ENCODE measurements around the gene SANBR. TPM values are rescaled to one million over a fixed set of nuclear protein-coding genes. Genes with fewer than 3 reads are reported as not detected.
"Not testable (repeated sequence)": the region's sequence is repeated elsewhere in the genome, so short reads cannot be mapped to it uniquely, and the experiment has no call there.

SANBR gene
- total and polyA plus RNA-seq, 5 donors from 2014 or later = 2.4 to 11.7 (median 5.6) TPM

GRCh38 chr2:61018798-61019197 lies 46.9 kb upstream of the SANBR start:
- H3K27ac ChIP-seq (ENCODE audit: insufficient read depth, low read length, poor library complexity, severe bottlenecking) = peak overlapping the region; percentile 82
- H3K27me3 ChIP-seq (ENCODE audit: control insufficient read depth, insufficient read depth, low read length) = no peaks in the 10 kb centered on the region
- peaks cover 9% of the 10 kb centered on the region for H3K36me3 ChIP-seq (ENCODE audit: control insufficient read depth, insufficient read depth, low read length)
- Mint-ChIP-seq H3K27ac (peak overlapping the region in 2 of 3 donors; percentile 95 to 98), H3K4me1 (peaks cover 18 to 76% (median 27%) of the 10 kb centered on the region in 4 donors), H3K4me3 (peak overlapping the region; percentile 95 to 100 (median 98)), H3K9me3 (peaks cover 0 to 2% (median 0%) of the 10 kb centered on the region in 7 donors), H3K36me3 (peaks cover 17% of the 10 kb centered on the region), H3K27me3 (no peaks in the 10 kb centered on the region)
- no peak for DNase-seq
- H3K4me3 ChIP-seq (ENCODE audit: low read depth, low read length) = peak overlapping the region; percentile 99
- ATAC-seq (ENCODE audit: low read depth in 2 of 2) = no peak
- peaks cover 19% of the 10 kb centered on the region for H3K4me1 ChIP-seq (ENCODE audit: control insufficient read depth, insufficient read depth, low read length, poor library complexity, severe bottlenecking)
- H3K9me3 ChIP-seq (ENCODE audit: control insufficient read depth in 2 of 2, low read length in 2 of 2) = no peaks in the 10 kb centered on the region

- no peaks in the 10 kb centered on the region for H3K27me3 Mint-ChIP-seq
- ATAC-seq (ENCODE audit: low read depth in 2 of 2) (no peak), DNase-seq (no peak)
- H3K9me3 Mint-ChIP-seq = peaks cover 0 to 2% (median 0%) of the 10 kb centered on the region in 7 donors
- Histone ChIP-seq H3K36me3 (ENCODE audit: control insufficient read depth, insufficient read depth, low read length) (peaks cover 12% of the 10 kb centered on the region), H3K27me3 (ENCODE audit: control insufficient read depth, insufficient read depth, low read length) (no peaks in the 10 kb centered on the region), H3K4me3 (ENCODE audit: low read depth, low read length) (no peak overlapping the region), H3K9me3 (ENCODE audit: control insufficient read depth in 2 of 2, low read length in 2 of 2) (no peaks in the 10 kb centered on the region), H3K4me1 (ENCODE audit: control insufficient read depth, insufficient read depth, low read length, poor library complexity, severe bottlenecking) (peaks cover 17% of the 10 kb centered on the region), H3K27ac (ENCODE audit: insufficient read depth, low read length, poor library complexity, severe bottlenecking) (no peak overlapping the region)
- H3K36me3 Mint-ChIP-seq = peaks cover 22% of the 10 kb centered on the region
- peaks cover 25 to 72% (median 33%) of the 10 kb centered on the region in 4 donors for H3K4me1 Mint-ChIP-seq
- H3K27ac Mint-ChIP-seq = no peak overlapping the region
- H3K4me3 Mint-ChIP-seq = peak overlapping the region in 1 of 4 donors; percentile 61
These were observed 44.4 kb upstream of the SANBR start for GRCh38 chr2:61021228-61021660.

DNA sequence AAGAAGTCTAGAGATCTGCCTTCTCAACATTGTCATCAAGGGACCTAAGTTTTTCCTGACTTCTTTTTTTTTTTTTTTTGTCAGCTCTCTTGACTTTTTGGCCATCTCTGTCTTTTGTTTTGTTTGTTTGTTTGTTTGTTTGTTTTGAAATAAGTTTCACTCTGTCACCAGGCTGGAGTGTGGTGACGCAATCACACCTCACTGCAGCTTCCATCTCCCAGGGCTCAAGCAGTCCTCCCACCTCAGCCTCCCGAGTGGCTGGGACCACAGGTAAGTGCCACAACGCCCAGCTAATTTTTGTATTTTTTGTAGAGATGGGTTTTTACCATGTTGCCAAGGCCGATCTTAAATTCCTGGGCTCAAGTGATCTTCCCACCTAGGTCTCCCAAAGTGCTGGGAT lies 42.0 kb upstream of the SANBR start:
- peaks cover 0 to 2% (median 0%) of the 10 kb centered on the region in 7 donors for H3K9me3 Mint-ChIP-seq
- H3K27ac Mint-ChIP-seq = peak overlapping the region in 2 of 3 donors; percentile 56 to 73
- DNase-seq = no peak
- Histone ChIP-seq H3K9me3 (ENCODE audit: control insufficient read depth in 2 of 2, low read length in 2 of 2) (no peaks in the 10 kb centered on the region), H3K4me3 (ENCODE audit: low read depth, low read length) (no peak overlapping the region), H3K27me3 (ENCODE audit: control insufficient read depth, insufficient read depth, low read length) (no peaks in the 10 kb centered on the region), H3K27ac (ENCODE audit: insufficient read depth, low read length, poor library complexity, severe bottlenecking) (no peak overlapping the region), H3K4me1 (ENCODE audit: control insufficient read depth, insufficient read depth, low read length, poor library complexity, severe bottlenecking) (peaks cover 6% of the 10 kb centered on the region), H3K36me3 (ENCODE audit: control insufficient read depth, insufficient read depth, low read length) (peaks cover 12% of the 10 kb centered on the region)
- H3K27me3 Mint-ChIP-seq = no peaks in the 10 kb centered on the region
- peaks cover 26% of the 10 kb centered on the region for H3K36me3 Mint-ChIP-seq
- peak overlapping the region in 2 of 4 donors; percentile 2 to 77 for H3K4me3 Mint-ChIP-seq
- H3K4me1 Mint-ChIP-seq = peaks cover 27 to 67% (median 35%) of the 10 kb centered on the region in 4 donors
- ATAC-seq (ENCODE audit: low read depth in 2 of 2) = no peak

- Mint-ChIP-seq H3K27me3 (no peaks in the 10 kb centered on the region), H3K36me3 (peaks cover 24% of the 10 kb centered on the region), H3K27ac (no peak overlapping the region), H3K4me3 (no peak overlapping the region), H3K9me3 (peaks cover 0 to 2% (median 0%) of the 10 kb centered on the region in 7 donors), H3K4me1 (peaks cover 14 to 29% (median 21%) of the 10 kb centered on the region in 4 donors)
- Histone ChIP-seq H3K27me3 (ENCODE audit: control insufficient read depth, insufficient read depth, low read length) (no peaks in the 10 kb centered on the region), H3K27ac (ENCODE audit: insufficient read depth, low read length, poor library complexity, severe bottlenecking) (no peak overlapping the region), H3K36me3 (ENCODE audit: control insufficient read depth, insufficient read depth, low read length) (peaks cover 31% of the 10 kb centered on the region), H3K9me3 (ENCODE audit: control insufficient read depth in 2 of 2, low read length in 2 of 2) (no peaks in the 10 kb centered on the region), H3K4me1 (ENCODE audit: control insufficient read depth, insufficient read depth, low read length, poor library complexity, severe bottlenecking) (no peaks in the 10 kb centered on the region), H3K4me3 (ENCODE audit: low read depth, low read length) (no peak overlapping the region)
- no peak for DNase-seq
- ATAC-seq (ENCODE audit: low read depth in 2 of 2) = no peak
These were observed 36.1 kb upstream of the SANBR start for GRCh38 chr2:61029533-61029932.

GRCh38 chr2:61034592-61034991 lies 31.1 kb upstream of the SANBR start:
- not testable (repeated sequence) for H3K27me3 Mint-ChIP-seq; DNase-seq; H3K27me3 ChIP-seq (ENCODE audit: control insufficient read depth, insufficient read depth, low read length); H3K9me3 Mint-ChIP-seq; H3K4me1 ChIP-seq (ENCODE audit: control insufficient read depth, insufficient read depth, low read length, poor library complexity, severe bottlenecking); H3K9me3 ChIP-seq (ENCODE audit: control insufficient read depth in 2 of 2, low read length in 2 of 2); H3K27ac Mint-ChIP-seq; ATAC-seq (ENCODE audit: low read depth in 2 of 2); H3K4me3 Mint-ChIP-seq; H3K4me3 ChIP-seq (ENCODE audit: low read depth, low read length); H3K27ac ChIP-seq (ENCODE audit: insufficient read depth, low read length, poor library complexity, severe bottlenecking)
- peaks cover 11 to 18% (median 14%) of the 10 kb centered on the region in 4 donors for H3K4me1 Mint-ChIP-seq
- peaks cover 28% of the 10 kb centered on the region for H3K36me3 Mint-ChIP-seq
- H3K36me3 ChIP-seq (ENCODE audit: control insufficient read depth, insufficient read depth, low read length) = peaks cover 34% of the 10 kb centered on the region

GRCh38 chr2:61036643-61037042 lies 29.0 kb upstream of the SANBR start:
- H3K27me3 ChIP-seq (ENCODE audit: control insufficient read depth, insufficient read depth, low read length); H3K27ac ChIP-seq (ENCODE audit: insufficient read depth, low read length, poor library complexity, severe bottlenecking); H3K9me3 Mint-ChIP-seq; H3K27me3 Mint-ChIP-seq; H3K4me3 Mint-ChIP-seq; H3K4me3 ChIP-seq (ENCODE audit: low read depth, low read length); ATAC-seq (ENCODE audit: low read depth in 2 of 2); H3K4me1 ChIP-seq (ENCODE audit: control insufficient read depth, insufficient read depth, low read length, poor library complexity, severe bottlenecking); H3K9me3 ChIP-seq (ENCODE audit: control insufficient read depth in 2 of 2, low read length in 2 of 2); DNase-seq: not testable (repeated sequence)
- peaks cover 15 to 26% (median 20%) of the 10 kb centered on the region in 4 donors for H3K4me1 Mint-ChIP-seq
- H3K36me3 Mint-ChIP-seq = peaks cover 30% of the 10 kb centered on the region
- peaks cover 29% of the 10 kb centered on the region for H3K36me3 ChIP-seq (ENCODE audit: control insufficient read depth, insufficient read depth, low read length)
- peak overlapping the region in 1 of 3 donors; percentile 60 for H3K27ac Mint-ChIP-seq

DNA sequence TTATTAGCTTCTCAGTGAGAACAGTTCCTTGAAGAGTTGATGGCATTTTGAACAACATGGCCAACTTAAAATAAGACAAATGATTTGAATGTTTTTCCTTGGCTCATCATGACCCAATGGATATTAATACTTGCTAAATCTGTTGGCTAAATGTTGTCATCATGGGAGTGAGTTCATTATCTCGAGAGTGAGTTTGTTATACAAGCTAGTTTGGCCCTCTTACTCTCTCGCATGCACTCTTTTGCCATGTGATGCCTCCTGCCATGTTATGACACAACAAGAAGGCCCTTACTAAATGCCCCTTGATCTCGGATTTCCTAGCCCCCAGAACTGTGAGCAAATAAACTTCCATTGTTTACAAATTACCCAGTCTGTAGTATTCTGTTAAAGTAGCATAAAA lies 22.9 kb upstream of the SANBR start:
- H3K9me3 Mint-ChIP-seq = no peaks in the 10 kb centered on the region
- H3K27me3 ChIP-seq (ENCODE audit: control insufficient read depth, insufficient read depth, low read length) = no peaks in the 10 kb centered on the region
- no peaks in the 10 kb centered on the region for H3K27me3 Mint-ChIP-seq
- DNase-seq = no peak
- H3K36me3 ChIP-seq (ENCODE audit: control insufficient read depth, insufficient read depth, low read length) = peaks cover 16% of the 10 kb centered on the region
- H3K9me3 ChIP-seq (ENCODE audit: control insufficient read depth in 2 of 2, low read length in 2 of 2) = no peaks in the 10 kb centered on the region
- H3K27ac Mint-ChIP-seq = peak overlapping the region in 1 of 3 donors; percentile 27
- H3K4me1 ChIP-seq (ENCODE audit: control insufficient read depth, insufficient read depth, low read length, poor library complexity, severe bottlenecking) = peaks cover 2% of the 10 kb centered on the region
- ATAC-seq (ENCODE audit: low read depth in 2 of 2) = no peak
- peaks cover 29 to 41% (median 31%) of the 10 kb centered on the region in 4 donors for H3K4me1 Mint-ChIP-seq
- no peak overlapping the region for H3K4me3 ChIP-seq (ENCODE audit: low read depth, low read length)
- no peak overlapping the region for H3K4me3 Mint-ChIP-seq
- no peak overlapping the region for H3K27ac ChIP-seq (ENCODE audit: insufficient read depth, low read length, poor library complexity, severe bottlenecking)
- H3K36me3 Mint-ChIP-seq = peaks cover 18% of the 10 kb centered on the region

DNA sequence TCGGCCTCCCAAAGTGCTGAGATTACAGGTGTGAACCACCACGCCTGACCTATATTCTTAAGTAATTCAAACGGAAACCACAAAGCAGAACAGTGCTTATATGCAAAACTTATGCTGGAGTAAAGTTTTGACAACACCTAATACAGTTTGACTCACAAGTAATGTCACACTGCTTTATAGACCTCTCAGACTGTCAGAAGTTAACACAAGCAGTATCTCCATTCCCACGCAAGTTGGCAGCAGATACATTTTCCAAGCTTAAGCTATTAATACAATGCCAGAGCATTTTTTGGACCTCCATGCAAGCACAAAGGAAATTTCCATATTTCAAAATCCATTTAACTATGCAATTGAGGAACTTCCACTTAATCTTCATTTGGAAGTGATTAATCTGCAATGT lies 21.0 kb upstream of the SANBR start:
- ATAC-seq (ENCODE audit: low read depth in 2 of 2) (no peak), DNase-seq (peak in 2 of 3 donors; percentile 4 to 28)
- Mint-ChIP-seq H3K27me3 (no peaks in the 10 kb centered on the region), H3K4me3 (peak overlapping the region in 1 of 4 donors; percentile 8), H3K4me1 (peaks cover 25 to 37% (median 29%) of the 10 kb centered on the region in 4 donors), H3K9me3 (no peaks in the 10 kb centered on the region), H3K36me3 (peaks cover 23% of the 10 kb centered on the region), H3K27ac (peak overlapping the region in 1 of 3 donors; percentile 10)
- H3K36me3 ChIP-seq (ENCODE audit: control insufficient read depth, insufficient read depth, low read length) = peaks cover 34% of the 10 kb centered on the region
- no peaks in the 10 kb centered on the region for H3K27me3 ChIP-seq (ENCODE audit: control insufficient read depth, insufficient read depth, low read length)
- peak overlapping the region; percentile 20 for H3K4me3 ChIP-seq (ENCODE audit: low read depth, low read length)
- no peak overlapping the region for H3K27ac ChIP-seq (ENCODE audit: insufficient read depth, low read length, poor library complexity, severe bottlenecking)
- peaks cover 2% of the 10 kb centered on the region for H3K4me1 ChIP-seq (ENCODE audit: control insufficient read depth, insufficient read depth, low read length, poor library complexity, severe bottlenecking)
- no peaks in the 10 kb centered on the region for H3K9me3 ChIP-seq (ENCODE audit: control insufficient read depth in 2 of 2, low read length in 2 of 2)

All from CD4-positive, CD25-positive, alpha-beta regulatory T cell (primary cell).